Activated B cell treated with CpG ODN at 0.5 μM for 24 hours (primary cell): ENCODE data around the gene UST. TPM values are rescaled to one million over a fixed set of nuclear protein-coding genes. Genes with fewer than 3 reads are reported as not detected.

Experiments used
- ATAC-seq: fragments of 200-7000 bp; cut with Tn5 transposase; one replicate; pipeline ENCODE4 v1.10.0; 2021; ENCODE audit warnings: low read depth, mild to moderate bottlenecking, moderate library complexity
- CTCF ChIA-PET: fragments of 350-600 bp; sonication (Branson Sonifier 250); formaldehyde crosslinking; loops from one replicate; lab custom pipeline; 2021; ENCODE audit warnings: antibody characterized with exemption; lab: Charles Lee
- POLR2A ChIA-PET: fragments of 350-600 bp; sonication (Branson Sonifier 250); formaldehyde crosslinking; loops from one replicate; lab custom pipeline; 2021; ENCODE audit warnings: antibody characterized with exemption; lab: Charles Lee
- DNase-seq: peaks from one replicate; pipeline ENCODE4 v3.0.0; 2022
- H3K27ac Mint-ChIP-seq: one replicate; pipeline ENCODE4 v1.8.0; 2020; ENCODE audit warnings: mixed read lengths
- H3K27me3 Mint-ChIP-seq: one replicate; pipeline ENCODE4 v1.8.0; 2021; ENCODE audit warnings: mixed read lengths
- H3K36me3 Mint-ChIP-seq: one replicate; pipeline ENCODE4 v1.8.0; 2021; ENCODE audit warnings: low read depth, mixed read lengths
- H3K4me1 Mint-ChIP-seq: one replicate; pipeline ENCODE4 v1.8.0; 2021; ENCODE audit warnings: mixed read lengths
- H3K4me3 Mint-ChIP-seq: one replicate; pipeline ENCODE4 v1.8.0; 2020; ENCODE audit warnings: mild to moderate bottlenecking, mixed read lengths
- H3K9me3 Mint-ChIP-seq: one replicate; pipeline ENCODE4 v1.8.0; 2020; ENCODE audit warnings: mixed read lengths
- intact Hi-C: fragments of 100-400 bp; cut with micrococcal nuclease; formaldehyde crosslinking; loops from one replicate; pipeline ENCODE4 v1.15.1; 2024
- total RNA-seq: library from RNA; stranded (reverse); gene quantifications from 2 replicates; pipeline ENCODE4 v1.2.3, GENCODE V29; 2022
- TF ChIP-seq, protein P1 (sequence below): fragments of 200-600 bp; IDR thresholded peaks from one replicate; pipeline ENCODE4 v1.8.0; 2022; ENCODE audit warnings: antibody characterized with exemption, mild to moderate bottlenecking

UST gene
- total RNA-seq, 1 donor from 2014 or later: 18.1 TPM

DNA sequence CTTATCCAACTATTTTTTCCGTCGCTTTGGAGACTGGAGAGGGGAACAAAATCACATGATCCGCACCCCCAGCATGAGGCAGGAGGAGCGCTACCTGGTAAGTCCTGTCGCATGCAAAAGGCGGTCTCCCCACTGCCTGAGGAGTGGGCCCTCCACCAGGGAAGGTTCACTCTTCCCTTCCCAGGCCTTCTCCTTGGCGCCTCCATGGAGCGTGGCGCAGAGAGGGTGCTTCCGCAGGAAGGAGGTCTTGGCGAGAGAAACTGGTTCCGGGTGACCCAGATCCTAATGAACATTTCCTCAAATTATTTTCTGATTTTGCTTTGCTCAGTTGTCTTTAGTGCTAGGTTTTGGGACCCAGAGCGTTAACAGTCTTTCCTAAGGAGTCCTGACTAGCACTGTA lies 217.6 kb downstream of the UST start:
- POLR2A ChIA-PET: no interaction called here
- no peak overlapping the region for H3K4me3 Mint-ChIP-seq
- no peak overlapping the region for H3K27ac Mint-ChIP-seq

DNA sequence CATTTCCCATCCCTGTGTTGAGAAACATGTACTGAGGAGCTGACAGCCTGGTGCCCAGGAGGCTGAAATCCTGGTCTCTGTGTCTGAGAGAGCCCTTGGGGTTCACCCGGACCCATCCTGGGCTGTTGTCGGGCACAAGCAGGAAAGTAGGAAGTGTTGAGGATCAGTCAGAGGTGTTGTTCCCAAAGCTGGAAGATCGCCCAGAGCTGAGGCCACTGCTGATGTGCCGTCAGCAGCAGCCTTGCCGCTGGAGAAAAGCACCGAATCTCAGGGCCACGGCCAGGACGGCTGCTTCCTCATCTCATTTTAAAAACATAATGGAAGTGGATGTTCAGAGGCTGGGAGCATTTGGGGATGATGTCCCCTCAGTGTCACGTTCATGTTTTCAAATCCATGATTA lies 218.5 kb downstream of the UST start:
- TF ChIP-seq, protein P1, sequence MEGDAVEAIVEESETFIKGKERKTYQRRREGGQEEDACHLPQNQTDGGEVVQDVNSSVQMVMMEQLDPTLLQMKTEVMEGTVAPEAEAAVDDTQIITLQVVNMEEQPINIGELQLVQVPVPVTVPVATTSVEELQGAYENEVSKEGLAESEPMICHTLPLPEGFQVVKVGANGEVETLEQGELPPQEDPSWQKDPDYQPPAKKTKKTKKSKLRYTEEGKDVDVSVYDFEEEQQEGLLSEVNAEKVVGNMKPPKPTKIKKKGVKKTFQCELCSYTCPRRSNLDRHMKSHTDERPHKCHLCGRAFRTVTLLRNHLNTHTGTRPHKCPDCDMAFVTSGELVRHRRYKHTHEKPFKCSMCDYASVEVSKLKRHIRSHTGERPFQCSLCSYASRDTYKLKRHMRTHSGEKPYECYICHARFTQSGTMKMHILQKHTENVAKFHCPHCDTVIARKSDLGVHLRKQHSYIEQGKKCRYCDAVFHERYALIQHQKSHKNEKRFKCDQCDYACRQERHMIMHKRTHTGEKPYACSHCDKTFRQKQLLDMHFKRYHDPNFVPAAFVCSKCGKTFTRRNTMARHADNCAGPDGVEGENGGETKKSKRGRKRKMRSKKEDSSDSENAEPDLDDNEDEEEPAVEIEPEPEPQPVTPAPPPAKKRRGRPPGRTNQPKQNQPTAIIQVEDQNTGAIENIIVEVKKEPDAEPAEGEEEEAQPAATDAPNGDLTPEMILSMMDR: no peak
- DNase-seq (no peak), ATAC-seq (no peak)
- Mint-ChIP-seq H3K27ac (no peak overlapping the region), H3K4me1 (no peaks in the 10 kb centered on the region), H3K9me3 (no peaks in the 10 kb centered on the region), H3K27me3 (no peaks in the 10 kb centered on the region), H3K4me3 (no peak overlapping the region), H3K36me3 (peaks cover 39% of the 10 kb centered on the region)
- ChIA-PET CTCF (interaction anchor here (1.0 kb wide), 1 partner anchor 387 kb away, joined by 3 read pairs; no protein-coding TSS in a partner anchor), POLR2A (no interaction called here)
- intact Hi-C loops: no loop called here

More for the DNA sequence above, 217.6 kb downstream of the UST start:
- Mint-ChIP-seq H3K4me1 (no peaks in the 10 kb centered on the region), H3K9me3 (no peaks in the 10 kb centered on the region), H3K36me3 (peaks cover 37% of the 10 kb centered on the region), H3K27me3 (no peaks in the 10 kb centered on the region)
- DNase-seq (no peak), ATAC-seq (no peak)
- TF ChIP-seq, protein P1: no peak
- intact Hi-C loops: no loop called here
- CTCF ChIA-PET: interaction anchor here (1.0 kb wide), 1 partner anchor 386 kb away, joined by 3 read pairs; no protein-coding TSS in a partner anchor

DNA sequence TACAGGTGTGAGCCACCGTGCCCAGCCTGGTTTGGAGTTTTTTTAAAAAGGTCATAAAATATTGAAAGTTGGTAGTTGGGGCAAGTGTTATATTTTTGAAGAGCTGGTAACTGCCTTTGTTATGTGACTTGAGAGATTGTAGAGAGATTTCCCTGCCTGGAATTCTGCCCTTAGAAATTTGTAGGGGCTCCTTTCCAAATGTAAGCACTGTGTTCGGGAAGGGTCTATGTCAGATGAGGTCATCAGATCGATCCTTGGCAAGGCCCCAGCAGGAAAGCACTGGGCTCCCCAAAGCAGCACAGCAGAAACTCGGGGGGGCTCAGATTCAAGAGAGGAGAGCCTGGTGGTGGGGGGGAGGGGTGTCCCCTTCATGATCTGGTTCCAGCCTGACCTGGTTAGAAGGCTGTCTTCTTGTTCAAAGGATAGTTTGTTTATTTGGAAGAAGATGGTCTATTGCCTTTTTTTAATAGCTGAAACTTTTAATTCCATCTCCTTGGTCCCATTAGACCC lies 220.2 kb downstream of the UST start:
- Mint-ChIP-seq H3K4me3 (no peak overlapping the region), H3K9me3 (no peaks in the 10 kb centered on the region), H3K36me3 (peaks cover 45% of the 10 kb centered on the region), H3K27me3 (no peaks in the 10 kb centered on the region), H3K4me1 (peaks cover 12% of the 10 kb centered on the region), H3K27ac (no peak overlapping the region)
- intact Hi-C loops: no loop called here
- TF ChIP-seq, protein P1: no peak
- ChIA-PET POLR2A (no interaction called here), CTCF (no interaction called here)
- DNase-seq (no peak), ATAC-seq (no peak)

DNA sequence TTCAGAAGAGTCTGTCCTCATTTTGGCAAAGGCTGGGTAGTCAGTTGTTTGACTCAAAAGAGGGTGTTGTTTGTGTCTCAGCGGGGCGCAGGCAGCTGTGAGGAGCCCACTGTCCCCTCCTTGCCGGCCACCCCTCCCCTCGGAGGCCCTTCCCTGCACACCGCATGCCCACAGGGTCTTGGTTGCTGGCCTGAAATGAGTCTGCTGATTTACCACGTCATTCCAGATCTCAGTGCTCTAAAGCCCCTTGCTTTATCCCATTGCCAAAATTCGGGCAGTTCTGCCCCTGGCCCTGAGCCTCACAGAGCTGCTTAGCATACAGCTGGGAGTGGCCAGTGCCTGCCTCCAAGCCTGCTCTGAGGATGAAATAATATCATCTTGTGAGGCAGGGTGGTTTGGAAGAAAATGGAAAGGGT lies 220.7 kb downstream of the UST start:
- ChIA-PET POLR2A (no interaction called here), CTCF (no interaction called here)
- H3K27me3 Mint-ChIP-seq: no peaks in the 10 kb centered on the region
- peaks cover 45% of the 10 kb centered on the region for H3K36me3 Mint-ChIP-seq
- no peak for ATAC-seq
- H3K27ac Mint-ChIP-seq: no peak overlapping the region
- H3K9me3 Mint-ChIP-seq: no peaks in the 10 kb centered on the region
- H3K4me1 Mint-ChIP-seq: peaks cover 17% of the 10 kb centered on the region
- H3K4me3 Mint-ChIP-seq: no peak overlapping the region
- DNase-seq: no peak
- TF ChIP-seq, protein P1: no peak
- intact Hi-C loops: no loop called here

DNA sequence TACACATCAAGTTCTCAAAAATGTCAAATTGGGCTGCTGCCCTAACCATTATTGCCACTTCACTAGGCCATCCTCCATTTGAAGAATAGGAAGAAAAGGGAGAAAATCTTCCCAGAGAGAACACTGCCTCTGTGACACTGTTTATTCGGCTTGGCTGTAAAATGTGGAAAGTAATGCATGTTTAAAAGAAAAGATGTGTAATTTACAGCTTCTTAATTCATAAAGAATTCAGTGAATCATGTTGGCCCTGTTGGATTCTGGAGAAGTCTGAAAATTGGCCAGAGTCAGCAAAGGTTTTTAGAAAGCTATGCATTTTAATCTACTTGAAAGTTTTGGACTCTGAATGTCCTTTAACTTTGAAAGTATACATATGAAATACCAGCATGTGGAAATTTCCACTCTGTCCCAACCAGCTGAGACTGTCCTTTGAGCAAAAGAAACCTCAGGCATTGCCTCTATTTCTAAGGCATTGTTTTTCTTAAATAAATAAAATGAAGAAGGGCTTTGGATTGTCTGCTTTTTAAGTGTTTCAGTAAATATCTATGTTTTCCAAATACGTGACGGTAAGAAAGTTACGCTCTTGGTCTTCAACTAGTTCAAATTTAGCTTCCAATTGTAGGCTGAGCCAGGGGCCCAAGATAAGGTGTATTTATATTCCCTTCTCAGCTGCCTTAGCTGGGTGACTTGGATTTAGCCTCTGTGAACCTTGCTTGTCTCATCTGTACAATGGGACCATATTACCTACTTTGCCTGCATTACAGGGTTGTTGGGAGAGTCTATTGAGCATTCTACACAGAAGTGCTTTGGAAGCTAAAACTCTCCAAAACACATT lies 222.2 kb downstream of the UST start:
- DNase-seq (no peak), ATAC-seq (no peak)
- H3K4me1 Mint-ChIP-seq: peaks cover 21% of the 10 kb centered on the region
- H3K27ac Mint-ChIP-seq: no peak overlapping the region
- TF ChIP-seq, protein P1: no peak
- H3K27me3 Mint-ChIP-seq: no peaks in the 10 kb centered on the region
- ChIA-PET CTCF (interaction anchor here (1.5 kb wide), 1 partner anchor 463 kb away, joined by 3 read pairs; no protein-coding TSS in a partner anchor), POLR2A (interaction anchor here (1.8 kb wide), 1 partner anchor 221 kb away, joined by 4 read pairs; no protein-coding TSS in a partner anchor)
- H3K4me3 Mint-ChIP-seq: no peak overlapping the region
- intact Hi-C loops: no loop called here
- H3K9me3 Mint-ChIP-seq: no peaks in the 10 kb centered on the region
- peaks cover 45% of the 10 kb centered on the region for H3K36me3 Mint-ChIP-seq
